NCI-H2196 treated with DMSO at 0.1 percent for 48 hours (cell line): ENCODE measurements around the gene ZNF146.
"Not testable (repeated sequence)": the region's sequence is repeated elsewhere in the genome, so short reads cannot be mapped to it uniquely, and the experiment has no call there.

Experiments used
- DNase-seq: peaks from one replicate; lab custom pipeline; 2025; ENCODE audit not compliant: unreplicated experiment; lab: John Stamatoyannopoulos, UW

ZNF146 gene

DNA sequence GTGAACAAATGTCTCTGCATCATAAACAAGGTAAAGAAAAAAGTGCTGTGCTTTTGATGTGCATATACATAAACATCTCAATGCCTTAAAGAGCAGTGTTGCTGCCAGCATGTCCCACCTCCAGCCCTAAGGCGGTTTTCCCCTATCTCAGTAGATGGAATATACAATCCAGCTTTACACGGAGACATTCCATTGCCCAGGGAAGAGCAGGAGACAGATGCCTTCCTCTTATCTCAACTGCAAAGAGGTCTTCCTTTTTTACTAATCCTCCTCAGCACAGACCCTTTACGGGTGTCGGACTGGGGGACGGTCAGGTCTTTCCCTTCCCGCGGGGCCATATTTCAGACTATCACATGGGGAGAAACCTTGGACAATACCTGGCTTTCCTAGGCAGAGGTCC is 18.7 kb downstream of the ZNF146 start:
- not testable (repeated sequence) for DNase-seq

DNA sequence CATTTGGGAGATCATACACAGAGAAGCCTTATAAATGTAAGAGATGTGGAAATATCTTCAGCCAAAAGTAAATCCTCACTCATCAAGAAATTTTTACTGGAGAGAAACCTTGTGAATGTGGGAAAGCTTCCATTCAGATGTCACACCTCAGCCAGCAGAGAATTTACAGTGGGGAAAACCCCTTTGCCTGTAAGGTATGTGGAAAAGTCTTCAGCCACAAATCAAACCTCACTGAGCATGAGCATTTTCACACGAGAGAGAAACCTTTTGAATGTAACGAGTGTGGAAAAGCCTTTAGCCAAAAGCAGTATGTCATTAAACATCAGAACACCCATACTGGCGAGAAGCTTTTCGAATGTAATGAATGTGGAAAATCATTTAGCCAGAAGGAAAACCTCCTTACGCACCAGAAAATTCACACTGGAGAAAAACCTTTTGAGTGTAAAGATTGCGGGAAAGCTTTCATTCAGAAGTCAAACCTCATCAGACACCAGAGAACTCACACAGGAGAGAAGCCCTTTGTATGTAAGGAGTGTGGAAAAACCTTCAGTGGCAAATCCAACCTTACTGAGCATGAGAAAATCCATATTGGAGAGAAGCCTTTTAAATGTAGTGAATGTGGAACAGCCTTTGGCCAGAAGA is 21.5 kb downstream of the ZNF146 start:
- DNase-seq: no peak

DNA sequence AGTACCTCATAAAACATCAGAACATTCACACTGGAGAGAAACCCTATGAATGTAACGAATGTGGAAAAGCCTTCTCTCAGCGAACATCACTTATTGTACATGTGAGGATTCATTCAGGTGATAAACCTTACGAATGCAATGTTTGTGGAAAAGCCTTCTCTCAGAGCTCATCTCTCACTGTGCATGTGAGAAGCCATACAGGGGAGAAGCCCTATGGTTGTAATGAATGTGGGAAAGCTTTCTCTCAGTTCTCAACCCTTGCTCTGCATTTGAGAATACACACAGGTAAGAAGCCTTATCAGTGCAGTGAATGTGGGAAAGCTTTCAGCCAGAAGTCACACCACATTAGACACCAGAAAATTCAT is 22.0 kb downstream of the ZNF146 start:
- no peak for DNase-seq

DNA sequence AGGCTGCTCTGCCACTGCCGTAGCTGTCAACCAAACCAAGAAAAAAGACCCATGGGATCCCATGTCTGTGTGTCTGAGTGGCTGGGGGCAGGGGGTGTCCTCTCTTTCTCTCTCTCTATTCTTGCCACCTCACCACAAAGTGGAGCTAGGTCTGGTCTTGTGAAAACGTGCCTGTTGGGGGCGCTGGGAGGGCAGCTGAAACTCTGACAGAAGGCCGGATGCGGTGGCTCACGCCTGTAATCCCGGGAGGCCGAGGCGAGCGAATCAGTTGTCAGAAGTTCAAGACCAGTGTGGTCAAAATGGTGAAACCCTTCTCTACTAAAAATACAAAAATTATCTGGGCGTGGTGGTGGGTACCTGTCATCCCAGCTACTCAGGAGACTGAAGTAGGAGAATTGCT is 29.2 kb downstream of the ZNF146 start:
- DNase-seq: no peak

DNA sequence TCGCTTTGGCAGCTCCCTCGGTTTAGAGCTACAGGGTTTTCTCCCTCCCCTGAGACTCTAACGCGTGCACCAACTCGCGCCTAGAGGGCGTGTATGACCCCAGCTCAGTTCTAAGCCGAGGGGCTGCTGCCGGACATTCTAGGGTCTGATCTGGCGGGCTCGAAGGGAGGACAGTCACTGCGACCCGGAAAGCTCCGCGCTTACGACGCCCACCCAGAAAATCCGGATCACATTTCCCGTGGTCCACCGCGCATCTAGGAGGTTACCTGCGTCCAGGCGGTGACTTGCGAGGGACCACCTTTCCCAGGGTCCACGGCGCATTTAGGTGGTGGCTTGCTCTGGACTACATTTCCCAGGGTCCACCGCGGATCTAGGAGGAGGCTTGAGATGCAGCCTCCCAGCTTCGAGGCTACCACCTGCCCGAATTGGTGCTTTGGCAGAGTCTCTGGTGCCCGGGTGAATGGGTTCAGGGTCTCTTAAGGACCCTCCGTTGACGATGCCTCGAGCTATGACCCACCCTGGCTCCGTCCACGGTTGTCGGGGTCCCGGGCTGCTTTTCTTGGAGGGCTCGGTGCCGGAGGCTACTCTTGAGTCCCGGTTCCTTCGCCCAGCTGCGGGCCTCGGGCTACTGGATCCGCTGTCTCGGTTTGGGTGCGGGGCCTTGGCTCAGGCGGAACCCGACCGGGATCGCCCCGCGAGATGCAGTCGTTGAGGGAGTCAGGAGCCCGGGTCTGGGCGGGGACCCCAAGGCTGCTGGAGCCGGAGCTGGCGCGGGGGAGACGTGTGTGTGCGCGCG is 30.5 kb downstream of the ZNF146 start:
- no peak for DNase-seq

DNA sequence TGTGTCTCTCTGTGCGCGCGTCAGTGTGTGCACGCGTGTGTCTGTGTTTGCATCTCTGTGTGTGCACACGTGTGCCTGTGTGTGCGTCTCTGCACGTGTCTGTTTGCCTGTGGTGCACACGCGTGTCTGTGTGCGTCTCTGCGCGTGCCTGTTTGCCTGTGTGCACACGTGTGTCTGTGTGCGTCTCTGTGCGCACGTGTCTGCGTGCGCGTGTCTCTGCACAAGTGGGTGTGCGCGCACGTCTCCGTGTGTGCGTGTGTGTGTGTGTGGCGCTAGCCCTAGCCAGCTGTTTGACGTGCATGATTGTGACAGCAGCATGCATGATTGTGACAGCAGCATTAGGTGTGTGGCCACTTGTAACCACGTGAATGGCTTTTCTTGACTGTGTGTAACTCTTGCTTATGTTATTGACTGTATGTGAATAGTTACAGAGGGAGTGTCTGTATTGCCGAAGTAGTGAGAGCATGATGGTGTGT is 31.1 kb downstream of the ZNF146 start:
- no peak for DNase-seq

GRCh38 chr19:36252047-36252446 is 37.1 kb downstream of the ZNF146 start:
- no peak for DNase-seq

- no peak for DNase-seq
These were observed 39.9 kb downstream of the ZNF146 start for GRCh38 chr19:36254848-36255247.

- DNase-seq: no peak
These were observed 40.4 kb downstream of the ZNF146 start for GRCh38 chr19:36255316-36255715.

- DNase-seq: no peak
These were observed 41.2 kb downstream of the ZNF146 start for GRCh38 chr19:36256064-36256463.

GRCh38 chr19:36256853-36257519 is 42.1 kb downstream of the ZNF146 start:
- no peak for DNase-seq

DNA sequence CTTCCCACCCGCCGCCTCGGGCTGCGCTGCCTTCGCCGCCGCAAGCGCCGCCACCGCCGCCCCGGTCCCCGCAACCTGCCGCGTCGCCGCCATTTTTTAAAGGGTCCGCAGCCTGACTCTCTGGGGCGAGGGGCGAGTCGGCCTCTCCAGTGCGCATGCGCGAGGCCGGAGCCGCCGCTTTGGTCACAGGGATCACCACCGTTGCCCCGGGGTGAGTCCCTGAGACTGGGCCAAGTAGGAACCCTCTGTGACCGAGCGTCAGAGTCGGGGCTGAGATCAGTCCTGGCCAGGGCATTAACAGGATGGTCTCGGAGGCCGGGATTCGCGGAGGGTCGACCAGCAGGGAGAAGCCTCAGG is 42.6 kb downstream of the ZNF146 start:
- no peak for DNase-seq

DNA sequence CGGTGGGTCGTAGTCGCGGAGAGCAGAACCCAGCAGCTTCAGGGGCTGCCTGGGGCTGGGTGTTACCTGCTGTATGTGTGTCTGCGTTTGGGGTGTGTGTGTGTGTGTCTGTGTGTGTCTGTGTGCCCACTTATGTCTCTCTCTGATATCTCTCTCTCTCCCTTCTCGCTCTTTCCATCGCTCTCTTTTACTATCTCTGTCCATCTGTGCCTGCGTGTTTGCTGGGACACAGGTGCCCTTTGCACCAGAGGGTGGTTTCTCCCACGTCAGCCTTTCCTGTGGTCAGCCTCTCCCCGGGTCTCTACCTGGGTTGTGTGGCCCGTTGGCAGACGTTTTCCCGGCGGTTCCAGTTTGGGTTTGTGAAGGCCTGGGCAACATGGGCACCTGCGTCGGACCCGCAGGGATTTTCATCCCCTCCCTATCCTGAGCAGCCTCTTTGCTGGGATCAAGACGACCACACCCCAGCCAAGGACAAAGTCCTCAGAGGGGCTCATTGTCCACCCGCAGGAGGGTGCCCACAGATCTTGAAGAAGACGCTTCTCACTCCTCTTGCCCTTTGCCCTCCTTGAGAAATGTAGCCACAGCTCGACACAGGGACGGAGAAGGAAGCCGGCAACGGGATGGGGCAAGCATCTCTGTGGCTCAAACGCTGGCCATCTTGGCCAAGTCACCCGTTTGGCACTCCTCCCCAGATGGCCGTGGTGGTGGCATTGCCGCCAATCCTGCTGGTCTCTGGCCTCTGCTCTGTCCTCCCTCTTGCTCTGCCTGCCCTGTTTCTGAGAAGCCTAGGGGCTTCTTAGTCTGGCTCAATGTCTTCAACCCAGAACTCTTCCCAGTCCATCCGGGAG is 43.3 kb downstream of the ZNF146 start:
- no peak for DNase-seq

GRCh38 chr19:36259211-36259610 is 44.3 kb downstream of the ZNF146 start:
- DNase-seq: no peak

GRCh38 chr19:36265064-36265463 is 50.2 kb downstream of the ZNF146 start:
- no peak for DNase-seq

GRCh38 chr19:36265856-36266374 is 51.0 kb downstream of the ZNF146 start:
- DNase-seq: no peak

- no peak for DNase-seq
These were observed 51.6 kb downstream of the ZNF146 start for GRCh38 chr19:36266375-36266961.

DNA sequence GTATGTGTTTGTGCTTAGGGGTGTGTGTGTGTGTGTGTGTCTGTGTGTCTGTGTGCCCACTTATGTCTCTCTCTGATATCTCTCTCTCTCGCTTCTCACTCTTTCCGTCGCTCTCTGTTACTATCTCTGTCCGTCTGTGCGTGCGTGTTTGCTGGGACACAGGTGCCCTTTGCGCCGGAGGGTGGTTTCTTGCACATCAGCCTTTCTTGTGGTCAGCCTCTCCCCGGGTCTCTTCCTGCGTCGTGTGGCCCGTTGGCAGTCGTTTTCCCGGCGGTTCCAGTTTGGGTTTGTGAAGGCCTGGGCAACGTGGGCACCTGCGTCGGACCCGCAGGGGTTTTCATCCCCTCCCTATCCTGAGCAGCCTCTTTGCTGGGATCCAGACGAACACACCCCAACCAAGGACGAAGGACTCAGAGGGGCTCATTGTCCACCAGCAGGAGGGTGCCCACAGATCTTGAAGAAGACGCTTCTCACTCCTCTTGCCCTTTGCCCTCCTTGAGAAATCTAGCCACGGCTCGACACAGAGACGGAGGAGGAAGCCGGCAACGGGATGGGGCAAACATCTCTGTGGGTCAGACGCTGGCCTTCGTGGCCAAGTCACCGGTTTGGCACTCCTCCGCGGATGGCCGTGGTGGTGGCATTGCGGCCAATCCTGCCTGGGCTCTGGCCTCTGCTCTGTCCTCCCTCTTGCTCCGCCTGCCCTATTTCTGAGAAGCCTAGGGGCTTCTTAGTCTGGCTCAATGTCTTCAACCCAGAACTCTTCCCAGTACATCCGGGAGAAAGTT is 52.3 kb downstream of the ZNF146 start:
- no peak for DNase-seq

GRCh38 chr19:36268081-36268480 is 53.2 kb downstream of the ZNF146 start:
- not testable (repeated sequence) for DNase-seq

- not testable (repeated sequence) for DNase-seq
These were observed 53.7 kb downstream of the ZNF146 start for GRCh38 chr19:36268591-36268990.
